Fibroblast of mammary gland (primary cell): ENCODE measurements around the gene RALGPS1.

Experiments
- DNase-seq: peaks from one replicate; pipeline ENCODE4 v3.0.0-alpha.2; 2010; ENCODE audit warnings: low read depth
- H3K4me3 ChIP-seq: 2 replicates; pipeline ENCODE4 v1.5.1; 2011; ENCODE audit warnings: low read depth, mild to moderate bottlenecking, low read length, moderate library complexity; ENCODE audit not compliant: control insufficient read depth
- TF ChIP-seq, protein P1 (sequence below): conservative IDR thresholded peaks from 2 replicates; pipeline ENCODE4 v1.5.1; 2011; ENCODE audit warnings: low read depth, low read length, inconsistent platforms; ENCODE audit not compliant: control insufficient read depth, insufficient read depth

RALGPS1 gene

DNA sequence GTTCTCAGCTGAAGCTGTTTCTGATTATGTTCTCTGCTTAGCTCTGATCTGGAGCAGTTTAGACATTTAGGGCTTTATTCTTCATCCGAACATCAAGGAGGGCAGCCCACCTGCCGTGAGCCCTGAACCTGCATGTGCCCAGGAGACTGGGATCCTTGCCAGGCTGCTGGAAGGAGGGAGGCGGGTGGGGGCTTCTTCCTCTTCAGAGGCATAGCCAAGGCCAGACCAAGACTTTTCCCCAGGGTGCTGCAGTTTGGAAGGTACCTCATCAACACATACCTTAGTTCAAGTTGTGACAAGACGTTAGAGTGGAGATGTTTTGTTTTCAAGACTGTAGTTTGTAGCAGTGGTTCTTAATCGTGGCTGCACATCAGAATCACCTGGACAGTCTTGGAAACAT lies 64.9 kb downstream of the RALGPS1 start:
- H3K4me3 ChIP-seq: no peak overlapping the region
- TF ChIP-seq, protein P1, sequence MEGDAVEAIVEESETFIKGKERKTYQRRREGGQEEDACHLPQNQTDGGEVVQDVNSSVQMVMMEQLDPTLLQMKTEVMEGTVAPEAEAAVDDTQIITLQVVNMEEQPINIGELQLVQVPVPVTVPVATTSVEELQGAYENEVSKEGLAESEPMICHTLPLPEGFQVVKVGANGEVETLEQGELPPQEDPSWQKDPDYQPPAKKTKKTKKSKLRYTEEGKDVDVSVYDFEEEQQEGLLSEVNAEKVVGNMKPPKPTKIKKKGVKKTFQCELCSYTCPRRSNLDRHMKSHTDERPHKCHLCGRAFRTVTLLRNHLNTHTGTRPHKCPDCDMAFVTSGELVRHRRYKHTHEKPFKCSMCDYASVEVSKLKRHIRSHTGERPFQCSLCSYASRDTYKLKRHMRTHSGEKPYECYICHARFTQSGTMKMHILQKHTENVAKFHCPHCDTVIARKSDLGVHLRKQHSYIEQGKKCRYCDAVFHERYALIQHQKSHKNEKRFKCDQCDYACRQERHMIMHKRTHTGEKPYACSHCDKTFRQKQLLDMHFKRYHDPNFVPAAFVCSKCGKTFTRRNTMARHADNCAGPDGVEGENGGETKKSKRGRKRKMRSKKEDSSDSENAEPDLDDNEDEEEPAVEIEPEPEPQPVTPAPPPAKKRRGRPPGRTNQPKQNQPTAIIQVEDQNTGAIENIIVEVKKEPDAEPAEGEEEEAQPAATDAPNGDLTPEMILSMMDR: no peak
- DNase-seq: no peak

DNA sequence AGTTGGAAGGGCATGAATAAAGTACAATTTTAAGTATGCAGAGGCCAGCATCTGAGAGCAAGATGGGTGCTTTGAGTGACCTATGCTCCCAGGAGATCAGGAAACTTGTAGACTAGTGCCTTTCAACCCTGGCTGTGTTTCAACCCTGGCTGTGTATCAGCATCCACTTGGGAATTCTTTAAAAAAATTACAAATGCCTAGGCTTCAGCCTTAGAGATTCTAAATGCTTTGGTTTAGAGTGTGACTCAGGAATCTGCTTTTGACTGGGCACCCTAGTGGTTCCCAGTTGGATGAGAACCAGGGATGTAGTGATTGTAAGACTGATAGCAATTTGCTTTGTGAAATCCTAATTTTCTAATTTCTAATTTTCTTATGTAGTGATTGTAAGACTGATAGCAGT lies 65.6 kb downstream of the RALGPS1 start:
- H3K4me3 ChIP-seq: no peak overlapping the region
- TF ChIP-seq, protein P1: no peak
- DNase-seq: peak; percentile 54

DNA sequence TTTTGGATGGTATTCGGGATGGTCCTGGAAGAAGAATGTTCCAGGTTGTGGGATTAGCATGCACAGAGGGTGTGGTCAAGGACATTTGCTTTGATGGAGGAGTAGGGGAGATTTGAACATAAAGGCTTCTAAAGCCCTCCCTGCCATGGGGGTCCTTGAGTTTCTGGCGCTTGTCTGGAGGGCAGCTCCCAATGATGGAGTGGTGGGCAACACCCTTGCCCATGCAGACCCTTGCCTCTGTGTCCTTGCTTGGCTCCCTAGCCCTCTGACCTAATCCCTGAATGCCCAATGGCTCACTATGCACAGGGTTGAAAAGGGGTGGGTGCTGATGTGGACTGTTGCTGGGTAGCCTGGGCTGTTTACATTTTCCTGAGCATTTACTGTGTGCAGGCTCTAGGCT lies 66.6 kb downstream of the RALGPS1 start:
- no peak for DNase-seq
- H3K4me3 ChIP-seq: no peak overlapping the region
- TF ChIP-seq, protein P1: no peak

DNA sequence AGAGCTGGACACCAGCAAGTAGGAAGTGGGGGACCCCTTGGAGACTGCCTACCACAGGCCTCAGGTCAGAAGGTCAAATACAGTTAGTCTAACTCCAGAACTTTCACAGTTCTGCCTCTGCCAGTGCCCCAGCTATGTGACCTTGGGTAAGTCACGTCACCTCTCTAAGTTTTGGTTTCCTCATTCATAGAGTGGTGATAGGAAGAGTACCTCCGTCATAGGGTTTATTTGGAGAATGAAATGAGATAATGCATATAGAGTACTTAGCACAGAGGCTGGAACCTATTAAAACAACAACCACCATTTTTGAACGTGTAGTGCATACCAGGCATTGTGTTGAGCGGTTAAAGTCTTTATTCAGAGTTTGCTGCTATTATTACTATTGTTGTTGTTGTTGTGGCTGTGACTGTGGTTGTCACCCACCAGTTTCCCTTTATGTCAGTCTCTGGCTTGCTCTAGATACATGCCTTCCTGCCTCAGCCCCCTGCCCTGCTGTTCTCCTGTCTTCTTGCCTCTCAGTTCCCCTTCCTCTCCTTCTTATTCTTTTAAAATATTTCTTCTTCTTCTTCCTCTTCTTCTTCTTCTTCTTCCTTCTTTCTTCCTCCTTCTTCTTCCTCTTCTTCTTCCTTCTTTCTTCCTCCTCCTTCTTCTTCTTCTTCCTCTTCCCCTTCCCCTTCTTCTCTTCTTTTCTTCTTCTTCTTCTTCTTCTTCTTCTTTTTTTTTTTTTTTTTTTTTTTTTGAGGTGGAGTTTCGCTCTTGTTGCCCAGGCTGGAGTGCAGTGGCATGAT lies 67.8 kb downstream of the RALGPS1 start:
- H3K4me3 ChIP-seq: no peak overlapping the region
- TF ChIP-seq, protein P1: no peak
- DNase-seq: no peak

DNA sequence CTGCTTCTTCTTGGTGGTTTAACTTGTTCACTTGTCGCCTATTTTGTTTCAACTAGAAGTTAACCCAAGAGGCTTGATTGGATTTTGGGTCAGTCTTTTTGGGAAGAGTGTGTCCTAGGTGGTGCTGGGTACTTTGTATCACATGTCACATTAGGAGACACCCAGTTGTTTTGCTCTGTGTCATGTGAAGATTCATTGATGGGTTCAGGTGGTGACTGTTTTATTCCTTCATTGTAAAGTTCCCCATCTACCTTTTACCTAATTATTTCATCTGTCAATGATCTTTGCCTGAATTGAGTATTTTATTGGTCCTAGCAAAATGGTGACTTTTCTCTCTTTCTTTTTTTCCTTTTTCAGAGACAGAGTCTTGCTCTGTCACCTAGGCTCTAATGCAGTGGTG lies 69.2 kb downstream of the RALGPS1 start:
- H3K4me3 ChIP-seq: no peak overlapping the region
- TF ChIP-seq, protein P1: no peak
- DNase-seq: no peak

DNA sequence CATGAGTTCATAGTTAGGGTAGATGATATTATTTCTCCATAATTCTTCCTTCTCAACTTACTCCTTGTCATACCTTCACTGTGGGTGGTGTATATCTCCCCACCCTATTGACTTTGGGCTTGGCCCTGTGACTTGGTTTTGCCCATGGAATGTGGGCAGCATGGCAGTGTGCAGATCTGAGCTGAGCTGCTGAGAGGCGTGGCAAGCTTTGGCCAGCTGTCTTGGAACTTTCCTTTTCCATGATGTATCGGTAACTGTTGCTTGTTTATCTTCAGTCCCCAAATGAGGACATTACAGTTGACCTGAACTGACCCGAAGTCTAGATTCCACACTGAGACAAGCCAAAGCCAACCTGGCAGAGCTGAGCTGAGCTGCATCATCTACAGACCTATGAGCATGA lies 70.4 kb downstream of the RALGPS1 start:
- TF ChIP-seq, protein P1: no peak
- DNase-seq: no peak
- H3K4me3 ChIP-seq: no peak overlapping the region
